Measurements from ENCODE around the gene LNP1. TPM values are rescaled to one million over a fixed set of nuclear protein-coding genes. Genes with fewer than 3 reads are reported as not detected.

LNP1 gene
- total RNA-seq, 1 donor from 2014 or later = 2.4 TPM

DNA sequence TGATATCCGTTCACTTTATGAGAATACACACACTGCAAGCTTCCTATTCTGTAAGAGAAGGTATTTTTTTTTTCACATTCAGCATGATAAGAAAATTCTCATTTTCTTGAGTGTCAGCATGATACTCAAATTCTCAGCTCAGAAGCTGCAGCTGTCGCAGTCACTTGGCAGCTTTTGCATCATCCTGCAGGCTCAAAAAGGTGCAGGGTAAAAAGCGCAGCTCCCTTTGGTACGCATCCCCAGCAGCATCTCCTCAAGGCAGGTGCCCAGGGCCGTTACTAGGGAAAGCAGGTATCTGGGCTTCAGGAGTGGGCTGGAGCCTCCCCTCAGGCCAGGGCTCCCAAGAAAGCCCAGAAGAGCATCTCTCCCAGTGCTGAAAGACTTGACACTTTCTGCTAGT, 22.3 kb downstream of the LNP1 start:
- no peaks in the 10 kb centered on the region for H3K27me3 Mint-ChIP-seq (ENCODE audit: unreplicated experiment)
- no peaks in the 10 kb centered on the region for H3K4me1 Mint-ChIP-seq (ENCODE audit: unreplicated experiment)
- DNase-seq (ENCODE audit: extremely low spot score, unreplicated experiment) = no peak
- H3K27ac Mint-ChIP-seq (ENCODE audit: unreplicated experiment) = no peak overlapping the region
- no peak overlapping the region for H3K4me3 Mint-ChIP-seq (ENCODE audit: unreplicated experiment)
- no peaks in the 10 kb centered on the region for H3K9me3 Mint-ChIP-seq (ENCODE audit: unreplicated experiment)
- TF ChIP-seq, protein P1, sequence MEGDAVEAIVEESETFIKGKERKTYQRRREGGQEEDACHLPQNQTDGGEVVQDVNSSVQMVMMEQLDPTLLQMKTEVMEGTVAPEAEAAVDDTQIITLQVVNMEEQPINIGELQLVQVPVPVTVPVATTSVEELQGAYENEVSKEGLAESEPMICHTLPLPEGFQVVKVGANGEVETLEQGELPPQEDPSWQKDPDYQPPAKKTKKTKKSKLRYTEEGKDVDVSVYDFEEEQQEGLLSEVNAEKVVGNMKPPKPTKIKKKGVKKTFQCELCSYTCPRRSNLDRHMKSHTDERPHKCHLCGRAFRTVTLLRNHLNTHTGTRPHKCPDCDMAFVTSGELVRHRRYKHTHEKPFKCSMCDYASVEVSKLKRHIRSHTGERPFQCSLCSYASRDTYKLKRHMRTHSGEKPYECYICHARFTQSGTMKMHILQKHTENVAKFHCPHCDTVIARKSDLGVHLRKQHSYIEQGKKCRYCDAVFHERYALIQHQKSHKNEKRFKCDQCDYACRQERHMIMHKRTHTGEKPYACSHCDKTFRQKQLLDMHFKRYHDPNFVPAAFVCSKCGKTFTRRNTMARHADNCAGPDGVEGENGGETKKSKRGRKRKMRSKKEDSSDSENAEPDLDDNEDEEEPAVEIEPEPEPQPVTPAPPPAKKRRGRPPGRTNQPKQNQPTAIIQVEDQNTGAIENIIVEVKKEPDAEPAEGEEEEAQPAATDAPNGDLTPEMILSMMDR (IDR thresholded peaks at IDR 0.05) = no peak
- H3K36me3 Mint-ChIP-seq (ENCODE audit: unreplicated experiment) = peaks cover 2% of the 10 kb centered on the region

DNA sequence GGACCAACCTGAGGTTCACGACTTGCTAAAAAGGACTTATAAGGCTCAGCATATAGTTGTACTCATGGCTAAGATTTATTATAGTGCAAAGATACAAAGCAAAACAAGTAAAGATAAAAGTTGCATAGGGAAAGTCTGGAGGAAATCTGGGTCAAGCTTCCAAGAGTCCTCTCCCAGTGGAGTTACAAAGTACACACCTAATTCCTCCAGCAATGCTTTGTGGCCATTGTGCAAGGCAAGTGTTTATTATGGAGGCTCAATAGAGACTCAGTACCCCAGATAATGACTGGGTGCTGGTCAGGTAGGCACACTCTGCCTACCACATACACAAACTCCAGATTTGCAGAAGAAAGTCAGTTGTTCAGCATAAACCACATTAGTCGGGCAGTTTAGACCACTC, 22.9 kb downstream of the LNP1 start:
- TF ChIP-seq, protein P1 (IDR thresholded peaks at IDR 0.05) = no peak
- Mint-ChIP-seq H3K4me1 (ENCODE audit: unreplicated experiment) (no peaks in the 10 kb centered on the region), H3K27me3 (ENCODE audit: unreplicated experiment) (no peaks in the 10 kb centered on the region), H3K9me3 (ENCODE audit: unreplicated experiment) (no peaks in the 10 kb centered on the region), H3K27ac (ENCODE audit: unreplicated experiment) (no peak overlapping the region), H3K36me3 (ENCODE audit: unreplicated experiment) (no peaks in the 10 kb centered on the region), H3K4me3 (ENCODE audit: unreplicated experiment) (no peak overlapping the region)
- no peak for DNase-seq (ENCODE audit: extremely low spot score, unreplicated experiment)

DNA sequence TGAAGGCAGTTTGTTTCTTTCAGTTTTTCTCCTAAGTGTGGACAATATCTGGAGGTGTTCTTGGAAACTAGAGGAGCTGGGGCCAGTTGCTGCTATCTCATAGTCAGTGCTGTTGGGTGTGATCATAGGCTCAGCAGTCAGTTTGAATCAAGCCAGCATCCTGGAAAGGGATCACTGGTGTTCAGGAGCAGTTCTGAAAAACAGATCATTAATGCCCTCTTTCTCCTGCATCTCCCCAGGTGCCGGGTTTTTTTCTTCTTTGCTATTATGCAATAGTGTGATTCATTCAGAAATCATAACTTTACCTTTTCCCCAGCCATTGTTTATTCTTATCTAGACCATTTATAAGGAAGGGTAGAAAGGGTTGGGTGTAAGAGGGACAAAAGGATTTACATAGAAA, 24.0 kb downstream of the LNP1 start:
- TF ChIP-seq, protein P1 (IDR thresholded peaks at IDR 0.05) = no peak
- H3K27ac Mint-ChIP-seq (ENCODE audit: unreplicated experiment) = no peak overlapping the region
- H3K27me3 Mint-ChIP-seq (ENCODE audit: unreplicated experiment) = no peaks in the 10 kb centered on the region
- no peak overlapping the region for H3K4me3 Mint-ChIP-seq (ENCODE audit: unreplicated experiment)
- no peaks in the 10 kb centered on the region for H3K36me3 Mint-ChIP-seq (ENCODE audit: unreplicated experiment)
- no peak for DNase-seq (ENCODE audit: extremely low spot score, unreplicated experiment)
- no peaks in the 10 kb centered on the region for H3K4me1 Mint-ChIP-seq (ENCODE audit: unreplicated experiment)
- H3K9me3 Mint-ChIP-seq (ENCODE audit: unreplicated experiment) = no peaks in the 10 kb centered on the region

DNA sequence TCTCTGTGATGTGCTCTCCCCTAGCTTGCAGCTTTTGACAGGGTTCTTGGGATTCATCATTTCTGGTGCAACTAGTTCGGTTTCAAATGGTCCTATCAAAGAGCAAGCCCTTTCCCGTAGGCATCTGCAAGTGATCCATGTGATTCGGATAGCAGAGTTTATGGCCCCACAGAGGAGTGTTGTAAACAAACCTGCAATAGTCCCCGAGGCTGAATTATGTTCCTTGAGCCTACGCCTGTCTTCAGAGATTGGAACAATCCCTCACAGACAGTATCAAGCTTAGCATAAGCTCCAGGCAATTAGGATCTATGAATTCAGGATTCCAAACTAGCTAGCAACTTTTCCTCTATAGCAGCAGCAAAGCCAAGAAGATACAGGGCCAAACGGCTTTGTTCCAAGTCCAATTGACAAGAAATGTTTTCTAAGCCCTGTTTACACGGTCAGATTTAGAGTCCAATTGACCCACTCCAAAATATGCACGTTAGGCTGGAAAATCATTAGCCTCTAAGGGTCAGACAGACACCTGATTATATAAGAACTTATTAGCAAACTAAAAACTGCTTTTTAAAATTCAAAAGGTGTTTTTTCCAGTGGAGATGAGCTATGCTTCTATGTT, 24.8 kb downstream of the LNP1 start:
- no peak overlapping the region for H3K4me3 Mint-ChIP-seq (ENCODE audit: unreplicated experiment)
- no peak overlapping the region for H3K27ac Mint-ChIP-seq (ENCODE audit: unreplicated experiment)

DNA sequence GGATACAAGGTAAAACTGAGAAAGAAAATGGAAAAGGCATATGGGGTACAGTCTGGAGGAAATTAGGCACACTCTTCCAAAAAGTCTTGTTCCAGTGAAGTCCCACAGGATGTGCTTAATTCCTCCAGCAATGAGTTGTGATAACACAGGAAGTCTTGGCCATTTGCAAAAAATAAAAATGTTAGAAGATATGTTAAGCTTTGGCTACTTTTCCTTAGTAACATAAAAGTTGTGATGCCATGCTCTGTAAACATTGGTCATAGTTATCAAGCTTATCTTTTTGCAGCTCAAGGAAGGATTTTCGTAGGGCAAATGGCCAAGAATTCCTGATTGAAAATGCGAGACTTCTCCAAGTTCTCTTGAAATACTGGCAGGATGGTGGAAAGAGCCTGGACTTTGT, 26.4 kb downstream of the LNP1 start:
- no peaks in the 10 kb centered on the region for H3K27me3 Mint-ChIP-seq (ENCODE audit: unreplicated experiment)
- no peaks in the 10 kb centered on the region for H3K4me1 Mint-ChIP-seq (ENCODE audit: unreplicated experiment)
- DNase-seq (ENCODE audit: extremely low spot score, unreplicated experiment) = no peak
- no peak overlapping the region for H3K27ac Mint-ChIP-seq (ENCODE audit: unreplicated experiment)
- TF ChIP-seq, protein P1 (IDR thresholded peaks at IDR 0.05) = no peak
- H3K9me3 Mint-ChIP-seq (ENCODE audit: unreplicated experiment) = no peaks in the 10 kb centered on the region
- H3K4me3 Mint-ChIP-seq (ENCODE audit: unreplicated experiment) = no peak overlapping the region
- no peaks in the 10 kb centered on the region for H3K36me3 Mint-ChIP-seq (ENCODE audit: unreplicated experiment)

More for the DNA sequence above, 24.8 kb downstream of the LNP1 start:
- no peak for DNase-seq (ENCODE audit: extremely low spot score, unreplicated experiment)
- Mint-ChIP-seq H3K4me1 (ENCODE audit: unreplicated experiment) (no peaks in the 10 kb centered on the region), H3K36me3 (ENCODE audit: unreplicated experiment) (no peaks in the 10 kb centered on the region), H3K27me3 (ENCODE audit: unreplicated experiment) (no peaks in the 10 kb centered on the region), H3K9me3 (ENCODE audit: unreplicated experiment) (no peaks in the 10 kb centered on the region)
- TF ChIP-seq, protein P1 (IDR thresholded peaks at IDR 0.05) = no peak
